Skin epidermis (tissue), 12 donors: ENCODE measurements around the gene HCFC2.
"Not testable (repeated sequence)": the region's sequence is repeated elsewhere in the genome, so short reads cannot be mapped to it uniquely, and the experiment has no call there.

ENCODE experiments used
- H3K27ac ChIP-seq, 21 experiments: fragments of 200-600 bp; sonication (generic) in 11 of 21; one replicate each; pipeline ENCODE4 v1.5.0; 2020; ENCODE audit warnings: mild to moderate bottlenecking in 3 of 21, inconsistent platforms in 2 of 21, moderate library complexity in 2 of 21
- H3K4me3 ChIP-seq, 7 experiments: fragments of 200-600 bp; sonication (generic) in 2 of 7; one replicate each; pipeline ENCODE4 v1.5.0; 2020; ENCODE audit warnings: inconsistent platforms in 2 of 7, mild to moderate bottlenecking in 2 of 7, moderate library complexity in 1 of 7

HCFC2 gene

DNA sequence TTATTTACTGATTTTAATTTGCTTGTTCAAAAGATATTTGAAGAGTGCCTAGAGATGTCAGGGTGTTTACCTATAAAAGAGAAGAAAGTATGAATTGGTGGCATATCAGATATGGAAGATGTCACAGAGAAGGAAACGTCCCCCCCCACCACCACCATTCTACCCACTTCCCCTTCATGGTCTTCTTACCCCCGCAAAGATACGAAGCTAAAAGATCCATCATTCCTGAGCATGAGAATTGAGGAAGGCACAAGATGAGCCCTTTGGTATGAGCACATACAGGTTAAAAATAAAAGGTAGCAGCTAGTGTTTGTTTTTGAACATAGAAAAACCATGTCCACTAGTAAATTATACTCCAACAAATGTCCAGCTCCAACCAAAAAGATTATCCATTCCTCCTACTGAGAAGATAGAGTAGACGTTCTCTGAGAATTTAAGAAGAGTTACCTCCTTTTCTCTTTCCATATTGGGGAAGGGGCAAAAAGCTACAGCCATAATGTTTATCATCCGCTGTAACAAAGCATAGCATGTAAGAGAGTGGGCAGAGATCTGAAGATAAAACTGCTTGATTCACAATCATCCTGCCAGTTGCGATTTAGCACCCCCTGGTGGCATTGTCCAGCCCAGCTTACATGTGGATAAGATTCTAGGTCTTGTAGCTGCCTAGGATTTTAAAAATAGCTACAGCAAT, 44.6 kb downstream of the HCFC2 start:
- no peak overlapping the region for H3K4me3 ChIP-seq
- no peak overlapping the region for H3K27ac ChIP-seq

DNA sequence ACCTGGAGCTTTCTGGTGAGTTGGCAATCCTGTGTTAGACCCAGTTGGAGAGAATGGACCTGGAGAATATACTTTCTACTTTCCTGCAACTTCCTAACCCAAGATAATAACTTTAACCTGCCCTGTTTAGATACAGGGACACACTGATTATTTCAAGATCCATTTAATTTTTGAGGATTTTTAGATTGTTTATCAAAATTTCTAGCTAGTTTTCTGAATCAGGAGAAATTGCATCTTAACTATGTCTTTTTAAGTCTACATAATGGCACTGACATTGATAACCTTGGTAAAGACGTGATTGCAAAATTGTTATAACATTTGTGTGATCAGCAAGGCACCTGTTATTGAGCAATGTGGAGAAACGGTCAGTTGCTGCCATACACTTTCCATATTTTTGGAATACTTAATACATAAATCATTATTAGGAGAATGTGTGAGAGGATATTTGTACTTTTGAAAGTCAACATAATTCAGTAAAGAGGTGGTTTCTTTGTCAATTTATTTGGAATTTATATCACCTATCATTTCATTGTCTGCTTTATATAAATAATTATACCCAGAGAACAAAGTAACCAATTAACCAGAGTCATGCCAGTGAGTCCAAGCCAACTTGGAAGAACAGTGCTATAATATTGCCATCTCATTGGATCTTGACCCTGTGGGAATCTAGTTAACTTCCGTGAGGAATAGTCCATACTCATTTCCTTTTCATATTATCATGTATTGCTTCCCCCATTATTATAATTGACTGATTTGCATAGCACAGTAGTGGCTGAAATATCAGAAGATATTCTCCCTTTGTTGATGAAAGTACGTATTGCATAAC, 45.3 kb downstream of the HCFC2 start:
- H3K4me3 ChIP-seq: no peak overlapping the region
- H3K27ac ChIP-seq: no peak overlapping the region

DNA sequence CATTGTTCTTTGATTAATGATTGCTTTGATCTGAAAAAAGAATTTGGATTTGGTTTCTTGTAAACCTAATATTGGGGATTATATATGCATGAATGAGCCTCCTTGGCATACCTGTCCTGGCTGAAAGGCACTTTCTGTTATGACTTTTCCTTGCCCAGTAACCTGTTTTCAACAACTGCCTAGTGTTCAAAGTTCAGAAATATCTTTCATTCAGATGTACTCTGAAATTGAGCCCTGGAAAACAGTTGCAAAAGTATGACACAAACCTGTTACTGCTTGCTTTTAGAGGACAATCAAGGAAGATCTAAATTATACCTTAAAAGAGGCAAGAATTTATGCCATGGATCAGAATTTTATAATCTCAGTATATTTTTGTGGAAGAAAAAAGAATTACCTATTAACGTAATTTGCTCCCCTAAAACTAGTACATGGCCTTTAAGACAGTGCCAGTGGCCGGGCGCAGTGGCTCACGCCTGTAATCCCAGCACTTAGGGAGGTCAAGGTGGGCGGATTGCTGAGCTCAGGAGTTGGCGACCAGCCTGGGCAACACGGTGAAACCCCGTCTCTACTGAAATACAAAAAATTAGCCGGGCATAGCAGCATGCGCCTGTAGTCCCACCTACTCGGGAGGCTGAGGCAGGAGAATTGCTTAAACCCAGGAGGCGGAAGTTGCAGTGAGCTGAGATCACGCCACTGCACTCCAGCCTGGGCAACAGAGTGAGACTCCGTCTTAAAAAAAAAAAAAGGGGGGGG, 50.7 kb downstream of the HCFC2 start:
- not testable (repeated sequence) for H3K27ac ChIP-seq, H3K4me3 ChIP-seq

DNA sequence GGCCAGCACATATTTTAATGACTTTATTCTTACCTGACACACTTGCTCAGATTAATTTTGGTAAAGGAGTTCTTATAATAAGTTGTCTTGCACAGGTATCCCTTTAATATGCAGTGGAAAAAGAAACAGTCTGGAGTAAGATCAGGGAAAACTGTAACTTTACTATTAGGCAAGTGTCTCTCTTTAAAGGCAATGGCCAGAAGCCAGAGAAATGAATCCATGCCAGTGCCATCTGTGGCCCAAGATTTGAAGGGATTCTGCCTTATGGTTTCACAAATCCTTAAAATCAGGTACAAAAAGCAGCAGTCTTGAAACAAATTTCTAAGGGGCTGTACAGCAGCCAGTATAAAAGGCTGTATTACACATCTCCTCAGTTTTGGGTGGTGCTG, 51.2 kb downstream of the HCFC2 start:
- Histone ChIP-seq H3K27ac (peak overlapping the region in 3 of 21 experiments; percentile 15 to 32 (median 18)), H3K4me3 (no peak overlapping the region)

DNA sequence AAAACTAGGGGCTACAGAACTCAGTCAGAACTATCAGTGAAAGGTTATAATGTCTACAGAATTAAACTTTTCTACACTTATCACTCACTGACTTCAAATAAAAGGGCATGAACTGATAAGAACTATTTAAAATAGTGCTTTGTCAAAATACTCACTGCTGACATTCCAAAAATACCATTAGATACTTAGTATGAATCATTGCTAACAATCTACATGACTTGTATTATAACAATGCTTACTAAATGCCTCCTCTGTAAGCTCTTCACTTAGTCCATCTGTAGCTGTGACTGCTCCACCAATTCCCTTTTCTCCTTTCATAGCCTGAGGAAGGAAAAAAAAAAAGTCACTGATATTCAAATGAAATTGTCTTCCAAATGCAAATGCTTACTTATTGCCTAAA, 56.7 kb downstream of the HCFC2 start:
- Histone ChIP-seq H3K27ac (no peak overlapping the region), H3K4me3 (no peak overlapping the region)

DNA sequence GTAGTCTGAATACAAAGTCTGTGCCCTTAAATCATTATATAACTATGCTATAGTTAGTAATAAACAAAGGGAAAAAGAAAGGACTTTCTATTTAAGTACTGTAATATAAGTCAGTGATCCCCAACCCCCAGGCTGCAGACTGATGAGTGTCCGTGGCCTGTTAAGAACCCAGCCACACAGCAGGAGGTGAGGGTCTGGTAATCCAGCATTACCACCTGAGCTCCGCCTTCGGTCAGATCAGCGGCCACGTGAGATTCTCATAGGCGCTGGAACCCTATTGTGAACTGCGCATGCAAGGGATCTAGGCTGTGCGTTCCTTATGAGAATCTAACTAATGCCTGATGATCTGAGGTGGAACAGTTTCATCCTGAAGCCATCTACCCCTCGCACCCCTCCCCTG, 58.0 kb downstream of the HCFC2 start:
- no peak overlapping the region for H3K27ac ChIP-seq

DNA sequence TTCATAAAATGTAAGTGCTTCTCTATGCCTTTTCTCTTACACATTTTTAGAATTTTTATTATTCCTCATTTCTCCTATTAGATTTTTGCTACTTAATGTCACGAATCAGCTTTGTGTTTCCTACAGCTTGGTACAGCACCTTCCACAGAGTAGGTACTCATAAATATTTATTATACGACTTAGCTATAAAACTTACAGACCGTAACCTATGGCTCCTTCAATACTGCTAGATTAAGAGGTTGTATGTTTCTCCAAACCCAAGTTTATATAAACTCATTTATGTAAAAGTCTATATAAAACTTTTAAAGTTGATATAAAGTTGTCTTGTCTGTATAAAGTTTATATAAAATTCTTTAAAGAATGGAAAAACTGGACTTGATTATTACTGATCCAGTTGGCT, 62.2 kb downstream of the HCFC2 start:
- H3K27ac ChIP-seq: no peak overlapping the region
- H3K4me3 ChIP-seq: no peak overlapping the region

More for the DNA sequence above, 58.0 kb downstream of the HCFC2 start:
- no peak overlapping the region for H3K4me3 ChIP-seq

DNA sequence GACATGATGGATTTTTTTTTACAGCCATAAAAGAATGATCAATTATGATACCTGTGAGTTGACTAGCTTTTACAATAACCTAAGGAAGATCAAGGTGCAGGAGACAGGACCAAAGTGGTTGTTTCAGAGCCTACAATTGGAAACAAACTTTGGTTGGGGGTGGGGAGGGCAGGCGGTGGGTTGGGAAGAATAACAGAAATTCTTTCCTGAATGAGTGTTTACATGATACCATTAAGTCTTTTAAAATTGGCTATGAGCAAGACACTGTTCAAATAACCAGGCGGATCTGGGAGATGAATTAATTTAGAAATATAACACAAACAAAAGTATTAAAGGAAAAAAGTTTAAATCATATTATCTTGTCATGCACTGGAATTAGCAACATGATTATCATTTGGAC, 66.4 kb downstream of the HCFC2 start:
- no peak overlapping the region for H3K4me3 ChIP-seq
- H3K27ac ChIP-seq: no peak overlapping the region

DNA sequence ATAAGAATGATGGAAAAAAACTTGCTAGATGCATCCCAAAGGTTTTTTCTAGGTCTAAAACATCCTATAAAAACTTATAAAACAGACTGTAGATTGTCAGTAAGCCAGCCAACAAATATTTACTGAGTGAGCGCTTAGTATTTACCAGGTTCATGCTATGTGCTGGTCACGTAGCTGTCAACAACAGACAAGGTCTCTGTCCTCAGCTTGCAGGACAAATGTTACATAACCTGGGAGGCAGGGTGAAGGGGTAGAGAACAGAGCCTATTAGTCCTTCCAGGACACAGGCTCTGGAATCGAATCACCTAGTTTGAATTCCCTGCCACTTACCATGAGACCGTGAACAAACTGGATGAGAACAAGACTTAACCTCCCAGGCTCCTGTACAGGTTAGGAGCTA, 67.3 kb downstream of the HCFC2 start:
- no peak overlapping the region for H3K4me3 ChIP-seq
- H3K27ac ChIP-seq: no peak overlapping the region

DNA sequence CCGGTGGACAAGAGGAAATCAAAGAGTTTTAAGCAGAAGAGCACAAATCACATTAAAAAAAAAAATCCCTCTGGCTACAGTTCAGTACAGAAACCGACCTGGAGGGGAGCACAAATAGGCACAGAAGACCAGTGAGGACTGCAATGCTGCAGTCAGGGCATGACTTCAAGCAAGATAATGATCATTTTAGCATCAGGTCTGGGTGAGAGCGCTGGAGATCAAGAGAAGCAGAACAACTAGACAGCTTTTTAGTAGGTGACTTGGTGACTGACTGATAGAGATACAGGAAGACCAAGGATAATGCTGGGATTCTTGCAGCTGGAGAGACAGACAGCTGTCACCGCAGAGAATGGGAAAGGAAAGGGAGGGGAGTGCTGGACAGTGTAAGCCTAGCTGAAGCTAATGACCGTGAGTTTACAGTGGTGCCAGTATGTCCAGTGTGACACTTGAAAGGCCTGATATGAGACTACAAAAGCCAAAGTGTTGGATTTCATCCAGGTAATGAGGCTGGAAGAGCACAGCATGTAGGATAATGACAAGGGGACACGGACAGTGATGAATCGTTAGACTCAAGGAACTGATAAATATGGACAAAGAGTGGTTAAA, 68.1 kb downstream of the HCFC2 start:
- Histone ChIP-seq H3K4me3 (no peak overlapping the region), H3K27ac (no peak overlapping the region)

DNA sequence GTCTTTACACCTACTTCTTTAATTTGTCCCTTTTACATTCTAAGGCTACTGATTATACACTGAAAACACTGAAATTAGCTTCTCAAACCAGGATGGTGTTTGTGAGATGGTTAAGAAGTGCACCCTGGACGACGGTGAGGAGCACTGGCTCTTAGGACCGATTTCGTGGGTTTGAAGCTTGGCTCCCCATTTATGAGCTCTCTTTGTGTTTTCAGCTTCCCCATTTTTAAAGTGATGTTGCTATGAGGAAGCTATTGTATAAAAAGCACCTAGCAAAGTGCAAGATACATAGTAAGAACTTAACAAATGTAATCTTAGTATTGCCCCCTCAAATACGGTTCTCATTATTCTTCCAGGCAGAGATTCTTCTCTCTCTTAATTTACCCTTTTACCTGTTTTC, 69.0 kb downstream of the HCFC2 start:
- Histone ChIP-seq H3K4me3 (no peak overlapping the region), H3K27ac (no peak overlapping the region)

DNA sequence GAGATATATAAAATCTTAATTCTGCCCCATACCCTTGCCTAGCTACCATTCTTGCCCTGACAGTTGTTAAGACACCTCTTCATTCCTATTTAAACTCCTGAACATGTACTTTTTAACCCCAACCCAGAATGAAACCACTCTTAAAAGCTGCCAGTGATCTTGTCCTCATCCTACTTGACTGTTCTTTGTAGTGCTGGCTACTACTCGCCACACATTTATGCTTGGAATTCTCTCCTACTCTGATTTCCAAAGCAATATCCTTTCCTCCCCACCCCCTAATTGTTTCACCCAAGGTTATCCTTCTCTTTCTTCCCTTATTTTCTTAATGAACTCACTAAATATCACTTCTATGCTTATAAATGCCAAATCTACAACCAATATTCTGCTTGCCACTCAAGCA, 69.5 kb downstream of the HCFC2 start:
- no peak overlapping the region for H3K27ac ChIP-seq
- no peak overlapping the region for H3K4me3 ChIP-seq

DNA sequence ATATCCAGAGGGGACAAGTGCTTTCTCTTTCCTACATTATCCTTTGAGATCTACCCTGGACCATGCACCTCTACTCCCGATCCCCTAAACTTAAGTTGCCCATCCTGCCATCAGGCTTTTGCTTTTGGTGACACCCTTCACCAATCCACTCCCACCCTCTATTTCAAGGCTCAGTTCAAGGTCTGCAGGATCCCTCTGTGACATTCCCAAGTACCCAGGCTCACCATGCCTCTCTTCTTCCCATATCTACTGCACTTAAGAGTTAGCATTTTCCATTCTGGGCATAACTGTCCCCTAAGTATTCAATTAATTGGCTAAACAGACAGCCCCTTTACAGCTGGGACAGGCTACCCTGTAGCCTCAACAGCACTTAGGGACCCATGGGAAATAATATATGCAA, 70.6 kb downstream of the HCFC2 start:
- no peak overlapping the region for H3K27ac ChIP-seq
- H3K4me3 ChIP-seq: no peak overlapping the region

DNA sequence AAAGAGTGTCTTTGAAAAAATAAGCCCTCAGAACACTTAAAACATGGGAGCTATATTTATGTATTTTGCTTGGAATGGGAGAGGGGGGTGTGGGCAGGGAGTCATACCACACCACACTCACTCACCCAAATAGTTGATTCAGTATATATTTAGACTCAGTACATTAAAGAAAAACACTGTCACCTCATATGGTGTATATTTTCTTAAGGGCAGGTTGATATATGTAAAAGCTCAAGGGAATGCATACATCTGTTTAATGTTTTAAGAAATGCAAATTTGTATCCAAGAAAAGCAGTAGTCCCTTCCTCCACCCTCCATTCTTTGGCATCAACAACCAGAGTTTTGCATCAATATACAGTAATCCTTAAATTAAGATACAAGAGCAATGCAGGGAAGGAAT, 72.2 kb downstream of the HCFC2 start:
- Histone ChIP-seq H3K4me3 (peak overlapping the region in 6 of 7 experiments; percentile 57 to 74 (median 68)), H3K27ac (peak overlapping the region in 8 of 21 experiments; percentile 80 to 93 (median 86))

DNA sequence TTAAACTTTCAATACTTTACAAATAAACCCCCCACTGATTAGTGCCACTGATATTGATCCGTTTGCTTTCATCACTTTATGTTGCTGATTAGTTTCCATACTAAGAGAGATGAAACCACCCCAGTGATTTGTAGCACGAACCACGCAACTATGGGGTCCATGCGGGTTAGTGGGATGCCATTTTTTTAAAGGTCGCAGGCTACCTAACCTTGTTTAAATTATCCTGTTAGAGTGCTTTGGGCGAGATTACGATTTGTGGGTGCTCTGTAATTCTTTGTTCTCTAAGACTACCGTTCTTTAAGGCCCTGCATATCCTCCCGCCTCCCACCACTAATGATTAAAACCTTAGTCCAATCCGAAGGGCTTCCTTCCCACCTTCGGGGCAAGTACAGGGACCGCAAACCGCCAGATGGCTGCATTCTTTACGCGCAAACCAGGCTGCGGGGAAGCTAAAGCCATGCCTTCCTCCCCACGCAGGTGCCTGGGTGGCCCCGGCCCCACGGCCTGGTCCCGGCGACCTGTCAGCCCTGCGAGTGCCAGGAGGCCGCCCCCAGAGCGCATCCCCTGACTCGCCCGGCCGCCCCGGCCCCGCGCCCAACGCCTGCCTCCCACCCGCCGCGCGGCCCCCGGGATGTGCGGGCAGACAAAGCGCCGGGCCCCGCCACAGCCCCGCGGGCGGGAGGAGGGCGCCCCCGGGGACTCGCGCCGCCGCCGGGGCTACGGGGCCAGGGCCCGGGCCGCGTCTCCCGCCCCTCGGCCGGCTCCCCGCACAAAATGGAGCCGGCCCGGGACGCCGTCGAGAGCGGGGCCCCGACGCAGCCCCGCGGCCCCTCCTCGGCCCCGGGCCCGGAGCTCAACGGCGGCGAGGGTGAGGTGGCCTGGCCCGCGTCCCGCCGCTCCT, 72.9 kb downstream of the HCFC2 start:
- Histone ChIP-seq H3K4me3 (peak overlapping the region; percentile 57 to 74 (median 66)), H3K27ac (peak overlapping the region; percentile 54 to 93 (median 84))

DNA sequence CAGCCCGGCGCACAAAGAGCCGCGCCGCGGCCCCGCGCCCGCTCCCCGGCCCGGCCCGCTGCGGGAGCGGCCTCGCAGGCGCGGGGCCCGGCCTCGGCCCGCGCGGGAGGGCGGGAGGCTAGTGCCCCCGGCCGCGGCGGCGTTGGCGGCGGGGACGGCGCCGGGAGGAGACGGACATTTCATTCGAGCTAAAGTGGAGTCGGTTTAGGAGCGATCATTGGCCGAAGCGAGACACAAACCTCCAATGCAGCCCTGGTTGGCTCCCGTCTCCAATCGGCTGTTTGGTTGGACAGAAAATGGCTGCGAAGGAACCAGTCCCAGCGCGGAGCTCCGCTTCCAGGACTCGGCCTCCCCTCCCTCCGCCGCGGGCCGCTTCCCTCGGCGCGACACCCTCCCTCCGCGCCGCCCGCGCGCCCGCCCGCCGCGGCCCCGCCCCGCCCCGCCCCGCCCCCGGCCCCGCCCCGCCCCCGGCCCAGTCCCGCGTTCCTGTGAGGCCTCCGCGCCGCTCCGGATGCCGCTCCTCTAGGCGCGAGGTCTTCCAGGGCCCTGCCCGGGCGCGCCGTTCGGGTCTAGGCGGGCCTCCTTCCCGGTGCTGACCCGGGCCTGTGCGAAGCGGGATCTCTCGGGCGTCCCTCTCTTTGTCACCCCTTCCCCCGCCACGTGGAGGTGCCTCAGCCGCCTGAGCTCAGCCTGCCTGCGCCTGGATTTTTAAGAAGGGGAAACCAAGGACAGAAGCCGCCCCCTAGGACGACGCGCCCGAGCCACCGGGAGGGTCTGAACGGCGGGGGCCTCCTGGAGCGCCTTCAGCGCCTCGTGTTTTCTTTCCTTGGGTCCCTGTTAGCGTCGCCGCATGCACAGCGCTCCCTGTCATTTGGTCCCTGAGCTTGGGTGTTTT, 73.8 kb downstream of the HCFC2 start, which contains the start of gene NFYB:
TSS of gene NFYB (minus strand) at position 309 of the 895 bp plus-strand sequence. CDS start 2,757 bp downstream, outside the sequence.
- H3K4me3 ChIP-seq: peak within 1 kb of the TSS; percentile 57 to 74 (median 66)
- H3K27ac ChIP-seq: peak within 1 kb of the TSS; percentile 54 to 93 (median 86)

DNA sequence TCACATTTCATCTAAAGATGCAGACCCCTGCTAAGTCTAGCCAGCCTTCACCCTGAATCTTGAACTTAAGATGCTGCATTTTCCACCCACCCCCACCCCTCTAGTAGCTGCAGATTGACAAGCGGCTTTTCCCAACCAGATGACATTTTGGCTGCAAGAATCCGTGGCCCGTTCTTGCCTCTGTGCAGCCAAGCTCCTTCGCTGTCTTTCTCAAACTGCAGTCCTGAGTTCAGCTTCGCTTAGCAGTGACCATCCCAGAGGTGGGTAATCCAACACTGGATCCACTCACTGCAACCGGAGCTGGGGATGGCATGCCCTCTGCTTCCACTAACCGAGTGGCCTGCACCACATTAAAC, 74.4 kb downstream of the HCFC2 start:
- H3K27ac ChIP-seq: peak overlapping the region in 19 of 21 experiments; percentile 34 to 91 (median 81)
- peak overlapping the region in 6 of 7 experiments; percentile 20 to 44 (median 34) for H3K4me3 ChIP-seq

DNA sequence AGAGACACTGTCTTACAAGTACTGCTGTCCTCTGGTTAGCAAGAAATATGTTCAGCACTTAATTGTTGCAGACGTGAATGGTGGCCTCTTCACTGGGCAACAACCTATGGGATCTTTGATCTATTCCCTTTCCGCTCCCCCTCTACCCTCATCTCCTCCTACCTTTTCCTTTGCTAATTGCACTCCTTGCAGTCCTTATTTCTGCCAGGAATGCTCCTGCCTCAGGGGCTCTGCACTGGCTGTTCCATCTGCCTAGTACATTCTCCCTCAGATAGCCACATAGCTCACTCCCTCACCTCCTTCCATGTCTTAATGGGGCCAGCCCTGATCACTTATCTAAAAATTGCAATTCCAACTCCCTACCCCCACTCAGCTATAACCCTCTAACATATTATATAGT, 78.2 kb downstream of the HCFC2 start:
- no peak overlapping the region for H3K27ac ChIP-seq
- no peak overlapping the region for H3K4me3 ChIP-seq
